ENCODE measurements around the gene SLC38A3.
"Not testable (repeated sequence)": the region's sequence is repeated elsewhere in the genome, so short reads cannot be mapped to it uniquely, and the experiment has no call there.

SLC38A3 gene

DNA sequence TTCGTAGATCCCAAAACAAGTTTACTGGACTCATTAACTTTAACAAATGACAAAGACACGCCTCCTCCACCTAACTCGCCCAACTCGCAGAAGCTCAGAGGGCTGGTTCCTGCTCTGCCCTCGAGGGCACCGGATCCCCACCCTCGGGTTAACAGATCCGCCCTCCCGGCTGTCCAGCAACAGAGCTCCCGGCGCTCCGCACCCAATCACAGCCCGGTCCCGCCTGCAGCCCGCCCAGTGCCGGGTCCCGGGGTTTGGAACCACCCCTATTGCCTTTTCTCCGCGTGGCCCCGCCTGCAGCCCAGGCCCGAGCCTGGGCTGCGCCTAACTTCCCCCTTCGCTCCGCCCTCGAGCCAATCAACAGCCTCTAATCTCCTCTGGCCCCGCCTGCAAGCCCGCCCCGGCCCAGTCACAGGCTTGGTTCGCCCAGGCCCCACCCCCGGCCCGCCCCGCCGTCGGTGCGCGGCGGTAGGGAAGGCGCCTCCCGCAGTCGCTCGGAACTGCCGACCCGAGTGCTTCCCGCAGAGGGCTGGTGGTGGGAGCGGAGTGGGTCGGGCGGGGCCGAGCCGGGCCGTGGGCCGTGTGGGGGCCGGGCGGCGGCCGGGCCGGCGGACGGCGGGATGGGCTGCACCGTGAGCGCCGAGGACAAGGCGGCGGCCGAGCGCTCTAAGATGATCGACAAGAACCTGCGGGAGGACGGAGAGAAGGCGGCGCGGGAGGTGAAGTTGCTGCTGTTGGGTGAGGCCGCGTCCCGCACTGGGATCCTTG, 30.8 kb downstream of the SLC38A3 start, which contains the start of gene GNAI2:
GNAI2 (plus strand) TSS at position 489 of the 768 bp plus-strand sequence; CDS start at position 621, 132 bp downstream.
- peak; percentile 98 for DNase-seq

DNA sequence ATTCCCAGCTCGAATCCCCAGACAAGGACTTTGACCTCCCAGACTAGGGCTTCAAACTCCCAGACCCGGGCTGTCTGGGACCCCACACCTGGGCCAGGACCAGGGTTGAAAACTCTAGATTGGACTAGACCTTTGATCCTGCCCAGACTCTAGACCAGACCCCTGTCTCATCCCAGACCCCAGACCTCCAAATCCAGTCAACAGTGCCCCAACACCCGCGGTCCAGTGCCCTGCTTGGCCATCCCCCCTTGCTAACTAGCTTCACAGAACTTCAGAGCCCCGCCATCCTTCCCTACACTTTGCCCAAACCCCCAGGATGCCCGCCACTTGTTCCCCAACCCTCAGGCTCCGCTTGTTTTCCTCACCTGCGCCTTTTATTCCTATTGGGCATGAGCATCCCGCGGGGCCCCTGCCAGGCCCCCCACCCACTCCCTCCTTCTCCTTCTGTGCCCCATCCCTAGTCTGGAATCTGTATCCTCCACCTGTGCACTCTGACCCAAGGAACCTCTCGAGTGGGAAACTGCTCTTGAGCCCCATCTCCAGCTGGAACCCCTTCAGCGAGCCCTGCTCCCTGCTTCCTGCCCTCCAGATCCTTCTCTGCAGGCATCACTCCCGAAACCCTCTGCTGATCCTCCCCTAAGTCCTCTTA, 31.5 kb downstream of the SLC38A3 start:
- DNase-seq = no peak

DNA sequence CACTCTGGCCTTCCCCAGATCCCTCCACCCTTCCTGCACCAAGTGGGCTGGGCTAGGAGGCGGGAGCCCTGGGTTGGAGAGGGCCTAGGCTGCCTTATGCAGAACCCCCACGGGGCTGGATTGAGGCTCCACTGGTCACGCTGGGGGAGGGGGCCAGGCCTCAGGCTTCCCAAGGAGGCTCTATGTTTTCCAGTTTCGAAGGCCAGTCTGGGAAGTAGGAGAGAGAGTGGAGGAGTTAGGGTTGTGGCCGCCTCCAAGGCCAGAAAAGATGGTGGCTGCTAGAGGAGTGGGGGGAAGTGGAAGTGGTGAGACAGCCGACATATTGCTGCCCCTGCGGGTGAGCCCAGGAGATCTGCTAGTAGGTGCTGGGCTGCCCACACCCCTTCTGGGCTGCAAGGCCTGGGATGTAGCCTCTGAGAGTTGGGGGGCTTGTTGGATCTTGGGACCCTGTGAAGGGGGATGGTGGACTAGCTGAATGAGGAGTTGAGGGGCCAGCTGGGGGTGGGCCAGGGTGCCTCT, 32.1 kb downstream of the SLC38A3 start:
- no peak for DNase-seq

DNA sequence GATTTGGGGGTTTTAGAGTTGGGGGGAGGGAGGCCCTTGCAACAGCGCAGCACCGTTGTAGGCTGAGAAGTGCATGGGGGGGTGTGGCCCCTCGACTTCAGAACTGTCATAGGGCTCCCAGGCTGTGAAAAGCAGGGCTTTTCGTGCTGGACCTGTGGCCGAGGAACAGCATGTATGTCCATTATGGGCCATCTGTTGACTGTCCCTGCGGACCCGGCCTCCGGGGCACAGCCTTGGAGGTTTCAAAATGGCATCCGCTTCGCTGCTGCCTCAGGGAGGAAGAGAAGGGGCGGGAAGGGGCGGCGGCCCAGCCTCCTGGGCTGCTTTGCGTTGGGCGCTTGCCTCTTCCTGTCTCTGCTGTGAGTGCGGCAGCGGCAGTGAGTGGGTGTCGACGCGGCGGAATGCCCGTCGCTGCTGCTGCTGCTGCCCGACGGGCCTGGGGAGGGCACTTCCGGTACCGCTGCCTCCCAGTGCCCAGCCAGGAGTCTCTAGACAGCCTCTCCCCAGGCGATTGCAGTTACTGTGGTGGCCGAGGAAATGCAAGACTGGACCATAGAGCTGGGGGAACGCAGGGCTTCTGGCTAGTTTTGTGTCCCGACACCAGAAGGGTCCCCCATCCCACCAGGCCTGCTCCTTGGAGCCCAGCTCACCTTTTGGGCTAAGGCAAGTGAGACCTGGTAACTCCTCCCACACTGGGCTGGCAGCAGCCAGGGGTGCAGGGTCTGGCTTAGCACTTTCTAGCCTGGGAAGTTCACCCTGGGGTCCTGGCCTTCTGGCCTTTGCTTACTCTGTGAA, 32.9 kb downstream of the SLC38A3 start:
- no peak for DNase-seq

DNA sequence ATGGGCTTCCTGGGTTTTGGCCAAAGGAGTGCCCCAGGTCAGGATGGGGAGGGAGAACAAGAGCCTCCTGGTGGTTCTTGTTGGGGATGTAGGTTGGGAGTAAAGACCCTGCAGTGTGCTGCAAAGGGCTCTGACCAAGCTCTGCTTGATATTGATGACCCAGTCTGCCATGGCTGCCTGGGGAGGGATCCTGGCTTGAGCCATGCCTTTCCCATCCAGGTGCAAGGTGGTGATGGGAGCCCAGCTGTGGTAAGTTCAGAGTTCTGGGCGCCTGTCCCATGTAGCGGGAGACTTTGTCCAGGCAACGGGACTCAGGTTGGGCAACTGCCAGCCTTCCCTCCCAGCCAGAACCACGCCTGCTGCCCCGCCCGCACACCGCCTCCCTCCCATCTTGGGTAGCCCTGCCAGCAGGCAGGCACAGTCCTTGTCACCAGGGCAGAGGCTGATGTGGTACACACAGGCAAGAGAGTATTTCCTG, 33.5 kb downstream of the SLC38A3 start:
- no peak for DNase-seq

DNA sequence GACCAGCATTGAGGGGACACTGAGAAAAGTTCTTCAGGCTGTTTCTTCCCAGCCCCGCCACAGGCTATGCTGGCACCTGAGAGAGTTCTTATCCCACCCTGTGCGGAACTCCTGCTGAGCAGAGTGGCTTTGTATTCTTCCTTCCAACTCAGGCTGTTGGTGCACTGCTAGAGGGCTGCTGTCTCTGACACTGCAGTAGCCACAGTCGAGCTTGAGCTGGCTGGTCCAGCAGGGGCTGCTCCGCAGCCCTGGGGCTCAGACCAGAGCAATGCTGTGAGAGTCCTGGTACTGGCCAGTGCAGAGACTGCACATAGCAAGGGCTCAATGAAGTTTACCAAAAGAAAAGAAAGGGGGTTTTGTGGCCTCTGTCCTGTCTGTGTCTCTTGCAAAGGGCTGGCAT, 34.6 kb downstream of the SLC38A3 start:
- no peak for DNase-seq

DNA sequence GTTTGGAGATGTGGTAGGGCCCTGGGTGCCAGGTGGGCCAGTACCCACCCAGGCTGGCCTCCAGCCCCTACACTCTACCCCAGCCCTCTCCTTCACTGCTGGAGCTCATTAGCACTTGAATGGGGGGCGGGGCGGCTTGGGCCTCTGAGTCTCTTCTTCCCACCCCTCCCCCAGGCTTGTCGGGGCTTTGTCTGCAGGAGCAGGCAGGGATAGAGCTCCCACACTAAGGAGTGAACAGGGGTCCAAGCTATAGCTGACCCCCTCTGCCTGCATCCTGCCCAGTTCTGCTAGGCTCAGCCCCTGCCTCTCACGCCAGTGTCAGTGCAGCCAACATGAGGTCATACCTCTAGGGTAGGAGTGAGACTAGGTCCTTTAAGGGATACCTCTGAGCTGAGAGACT, 36.1 kb downstream of the SLC38A3 start:
- DNase-seq = no peak

DNA sequence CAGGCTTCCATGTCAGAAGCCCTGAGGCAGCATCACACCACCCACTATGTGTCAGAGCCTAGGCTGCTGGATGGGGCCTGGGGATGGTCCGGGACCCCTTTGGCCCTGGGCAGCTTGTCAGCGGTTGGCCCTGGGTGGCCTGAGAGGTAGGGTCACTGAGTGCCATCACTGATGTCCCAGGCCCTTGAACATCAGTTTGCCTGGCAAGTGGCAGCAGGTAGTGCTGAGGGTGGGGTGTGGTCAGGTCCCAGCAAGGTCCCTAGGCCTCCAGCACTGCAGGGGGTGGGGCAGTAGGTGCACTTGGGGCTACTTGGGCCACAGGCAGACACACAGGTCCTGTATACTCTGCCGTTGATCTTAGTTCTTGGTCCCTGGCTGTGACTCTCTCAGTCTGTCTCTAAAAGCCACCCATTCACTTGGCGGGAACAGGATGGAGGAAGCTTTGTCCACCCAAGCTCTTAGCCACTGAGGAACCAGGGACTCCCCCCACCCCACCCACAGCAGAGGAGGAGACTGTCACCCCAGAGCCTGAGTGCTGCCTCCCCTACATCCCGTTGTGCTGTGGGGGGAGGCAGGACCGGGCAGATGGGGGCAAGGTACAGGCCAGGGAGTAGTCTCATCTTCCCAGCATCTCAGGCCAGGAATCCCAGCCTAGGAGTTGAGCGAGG, 36.8 kb downstream of the SLC38A3 start:
- no peak for DNase-seq

DNA sequence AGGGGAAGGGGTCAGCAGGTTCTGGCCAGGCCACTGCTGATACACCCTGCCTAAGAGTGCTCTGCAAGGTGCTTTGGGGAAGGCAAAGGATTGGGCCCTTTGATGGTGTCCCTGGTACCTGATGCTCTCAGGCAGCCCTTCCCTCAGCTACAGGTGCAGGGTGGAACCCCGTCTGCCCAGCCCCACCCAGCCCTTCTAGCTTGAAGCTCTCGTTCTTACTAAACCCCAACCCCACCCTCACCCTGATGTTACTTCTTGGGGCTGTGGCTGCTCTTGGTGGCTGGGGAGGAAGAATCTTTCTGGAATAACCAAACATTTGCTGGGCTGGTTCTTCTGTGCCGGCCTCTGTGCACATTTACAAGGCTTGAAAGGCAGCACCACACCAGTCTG, 37.3 kb downstream of the SLC38A3 start:
- no peak for DNase-seq

DNA sequence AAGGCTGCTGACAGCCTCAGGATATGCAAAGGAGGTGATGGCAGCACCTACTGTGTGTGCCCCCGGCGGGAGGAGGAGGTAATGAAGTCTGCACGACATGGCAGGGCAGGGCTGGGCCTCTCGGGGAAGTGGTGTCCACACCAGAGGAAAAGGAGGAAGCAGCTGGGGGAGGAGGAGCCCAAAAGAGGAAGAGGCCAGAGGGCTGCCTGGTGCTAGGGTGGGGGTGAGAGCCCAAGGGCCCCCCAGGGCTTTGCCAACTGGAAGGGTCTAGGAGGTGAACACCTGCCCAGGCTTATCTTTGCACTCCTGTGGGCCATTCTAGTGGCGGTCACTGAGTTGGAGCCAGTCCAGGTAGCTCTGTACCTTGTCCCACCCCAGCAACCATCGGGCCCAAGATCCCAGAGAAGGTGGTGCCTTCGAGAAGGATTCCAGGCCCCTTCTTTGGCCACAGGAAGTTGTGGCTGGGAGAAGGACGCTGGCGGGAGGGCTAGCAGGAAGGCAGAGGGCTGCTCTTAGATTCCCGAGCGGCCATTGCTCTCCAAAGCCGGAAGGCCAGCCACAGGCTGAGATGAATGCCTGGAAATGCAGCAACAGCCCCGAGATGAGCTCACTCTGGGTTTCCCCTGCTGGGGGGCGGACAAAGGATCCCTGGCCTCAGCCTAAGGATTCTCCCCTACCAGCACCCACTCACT, 37.9 kb downstream of the SLC38A3 start:
- DNase-seq = no peak

DNA sequence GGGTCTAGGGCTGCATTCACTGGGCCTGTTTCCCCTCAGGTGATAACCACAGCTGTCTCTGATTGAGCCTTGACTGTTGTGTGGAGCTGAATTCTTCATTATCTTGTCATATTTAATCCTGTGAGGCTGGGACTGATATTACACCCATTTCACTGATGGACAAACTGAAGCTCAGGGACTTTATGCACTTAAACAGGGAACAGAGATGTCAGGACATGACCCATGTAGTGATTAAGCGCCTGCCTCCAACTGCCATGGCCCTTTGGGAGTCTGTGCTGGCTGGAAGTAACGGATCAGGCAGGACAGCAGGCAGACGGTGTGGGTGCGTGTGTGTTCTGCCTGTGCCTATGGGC, 38.4 kb downstream of the SLC38A3 start:
- no peak for DNase-seq

DNA sequence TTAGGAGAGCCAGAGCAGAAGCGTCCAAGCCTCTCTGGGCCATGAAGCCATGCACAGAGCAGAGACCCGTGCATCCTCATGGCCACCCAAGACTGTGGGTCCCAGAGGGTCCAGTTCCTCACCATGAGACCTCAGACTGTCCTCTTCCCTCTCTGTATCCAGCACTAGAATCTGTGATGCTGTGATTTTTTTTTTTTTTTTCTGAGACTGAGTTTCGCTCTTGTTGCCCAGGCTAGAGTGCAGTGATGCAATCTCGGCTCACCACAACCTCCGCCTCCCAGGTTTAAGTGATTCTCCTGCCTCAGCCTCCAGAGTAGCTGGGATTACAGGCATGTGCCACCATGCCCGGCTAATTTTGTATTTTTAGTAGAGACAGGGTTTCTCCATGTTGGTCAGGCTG, 39.7 kb downstream of the SLC38A3 start:
- not testable (repeated sequence) for DNase-seq

DNA sequence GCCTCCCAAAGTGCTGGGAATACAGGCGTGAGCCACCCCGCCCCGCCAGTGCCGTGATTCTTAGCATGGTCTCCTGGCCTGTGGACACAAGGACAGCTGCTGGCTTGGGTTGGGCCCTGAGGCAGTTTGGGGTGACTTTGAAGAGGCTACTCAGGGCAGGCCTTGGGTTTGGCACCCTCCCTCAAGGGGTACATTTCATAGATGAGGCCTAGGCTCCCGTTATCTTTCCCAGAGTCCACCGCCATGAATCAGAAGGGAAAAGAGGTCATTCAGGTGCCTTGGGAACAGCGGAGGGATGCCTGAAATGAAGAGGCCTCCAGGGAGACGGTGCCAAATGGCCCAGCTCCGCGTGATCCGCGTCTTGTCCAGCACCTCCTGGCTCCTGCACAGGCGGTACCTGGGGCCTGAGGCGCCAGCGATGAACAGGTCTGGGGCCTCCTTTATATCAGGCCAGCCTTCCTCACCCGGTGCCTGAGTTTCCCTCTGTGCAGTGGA, 40.2 kb downstream of the SLC38A3 start:
- DNase-seq = no peak

DNA sequence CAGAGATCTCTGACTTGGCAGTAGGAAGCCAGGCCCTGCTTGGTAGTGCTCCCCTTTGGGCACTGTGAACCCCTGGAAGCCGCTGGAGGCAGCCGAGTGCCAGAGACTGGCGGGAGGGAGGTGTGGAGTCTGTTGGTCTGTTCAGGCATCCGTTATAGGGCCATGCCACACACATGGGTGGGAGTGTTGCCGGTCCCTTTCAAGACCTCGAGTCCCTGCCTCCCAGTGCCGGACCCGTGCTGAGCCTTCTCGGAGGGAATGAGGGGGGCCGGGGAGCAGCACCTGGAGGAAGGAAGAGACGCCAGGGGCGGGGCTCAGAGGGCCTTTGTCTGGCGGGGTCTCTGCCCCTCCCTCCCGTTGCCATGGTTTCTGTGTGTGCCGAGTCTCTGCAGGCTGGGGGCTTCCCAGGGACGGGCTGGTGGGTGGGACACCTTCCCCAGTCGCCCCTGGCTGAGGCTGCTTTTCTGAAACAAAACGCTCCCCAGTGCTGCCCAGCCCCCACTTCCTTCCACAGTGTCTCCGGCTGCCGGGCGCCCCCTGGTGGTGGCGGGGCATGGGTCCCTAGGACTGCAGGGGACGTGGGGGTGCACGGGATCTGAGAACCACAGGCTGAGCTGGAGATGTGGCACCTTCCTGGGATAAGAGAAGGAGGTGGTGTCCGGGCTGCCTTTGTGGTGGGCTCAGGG, 40.9 kb downstream of the SLC38A3 start:
- peak; percentile 87 for DNase-seq

DNA sequence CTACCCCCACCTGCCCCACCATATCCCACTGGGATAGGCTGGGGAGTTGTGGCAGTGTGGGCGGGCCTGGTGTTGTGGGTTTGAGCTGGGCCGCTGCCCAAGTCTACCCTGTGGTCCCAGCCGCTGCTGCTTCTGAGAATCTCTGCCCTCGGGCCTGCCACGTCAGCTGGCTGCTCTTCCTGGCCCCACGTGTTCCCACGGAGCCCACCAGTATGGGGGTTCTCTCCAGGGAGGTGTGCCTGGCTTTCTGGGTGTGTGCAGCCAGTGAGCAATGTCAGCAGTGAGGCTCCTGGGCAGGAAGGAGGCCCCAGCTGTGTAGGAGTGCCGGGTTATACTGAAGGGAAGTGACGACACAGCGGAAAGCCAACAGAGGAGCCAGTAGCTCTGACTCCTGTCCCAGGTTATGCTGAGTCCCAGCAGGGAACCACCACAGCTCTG, 41.5 kb downstream of the SLC38A3 start:
- no peak for DNase-seq

DNA sequence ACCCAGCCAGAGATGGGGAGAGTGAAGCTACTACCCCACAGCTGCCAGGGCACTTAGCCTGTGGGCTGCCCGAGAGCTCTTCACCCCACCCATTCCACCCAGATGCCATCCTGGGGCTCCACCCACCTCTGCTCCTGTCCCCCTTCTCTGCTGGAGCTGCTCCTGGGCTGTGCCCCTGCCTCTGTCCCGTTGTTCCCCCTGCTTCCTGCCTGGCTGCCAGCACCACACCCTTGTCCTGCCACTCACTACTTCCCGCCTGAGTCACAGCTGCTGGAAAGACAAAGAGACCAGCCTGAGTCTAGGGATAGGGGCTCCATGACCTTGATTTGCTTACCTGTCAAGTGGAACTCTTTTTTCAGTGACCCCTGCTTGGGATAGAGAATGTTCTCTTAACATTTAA, 43.3 kb downstream of the SLC38A3 start:
- no peak for DNase-seq

DNA sequence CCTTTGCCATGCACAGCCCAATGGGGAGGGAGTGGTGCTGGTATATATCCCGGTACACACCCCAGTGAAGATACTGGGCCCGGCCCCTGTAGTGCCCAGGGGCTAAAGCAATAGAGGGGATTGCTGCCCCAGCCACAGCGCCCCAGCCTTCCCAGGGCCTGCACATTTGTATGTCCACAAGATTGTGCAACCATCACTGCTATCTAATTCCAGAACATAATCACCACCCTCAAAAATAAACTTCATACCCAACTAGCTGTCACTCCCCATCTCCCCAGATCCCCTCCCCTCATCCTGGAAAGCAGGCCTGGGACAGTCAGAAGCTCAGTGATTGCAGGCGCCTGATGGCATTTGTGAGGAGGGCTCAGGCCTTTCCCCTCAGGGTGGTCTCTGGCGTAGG, 44.4 kb downstream of the SLC38A3 start:
- no peak for DNase-seq

DNA sequence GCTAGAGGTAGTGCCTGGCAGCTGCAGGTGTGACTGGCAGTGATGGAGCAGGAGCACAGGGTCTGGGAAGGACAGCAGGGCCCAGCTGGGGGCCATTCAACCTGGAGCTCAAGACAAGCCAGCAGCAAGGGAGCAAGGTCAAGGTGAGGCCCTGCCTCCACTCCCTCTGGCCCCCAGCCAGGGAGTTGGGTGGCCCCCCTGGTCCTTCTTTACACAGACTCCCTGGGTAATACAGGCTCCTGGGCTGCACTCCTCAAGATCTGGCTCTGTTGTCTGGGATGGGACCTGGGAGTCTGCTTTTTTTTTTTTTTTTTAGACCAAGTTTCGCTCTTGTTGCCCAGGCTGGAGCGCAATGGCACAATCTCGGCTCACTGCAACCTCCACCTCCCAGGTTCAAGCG, 45.4 kb downstream of the SLC38A3 start:
- DNase-seq = no peak

DNA sequence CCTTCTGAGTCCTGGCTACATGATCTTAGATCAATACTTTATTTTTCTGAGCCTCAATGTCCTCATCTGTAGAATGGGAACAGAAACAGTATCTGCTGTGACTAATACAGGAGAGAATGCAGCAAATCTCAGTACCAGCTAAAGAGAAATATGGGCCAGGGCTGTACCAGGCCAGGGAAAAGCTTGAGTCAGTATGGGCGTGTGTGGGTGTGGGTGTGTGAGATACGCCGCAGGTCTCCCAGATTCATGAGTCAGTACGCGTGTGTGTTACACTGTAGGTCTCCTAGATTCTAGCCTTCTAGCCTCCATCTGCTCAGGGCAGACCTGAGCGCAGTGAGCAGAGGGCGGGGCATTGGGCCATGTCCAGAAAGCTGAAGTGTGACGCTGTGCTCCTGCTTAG, 46.1 kb downstream of the SLC38A3 start:
- no peak for DNase-seq

DNA sequence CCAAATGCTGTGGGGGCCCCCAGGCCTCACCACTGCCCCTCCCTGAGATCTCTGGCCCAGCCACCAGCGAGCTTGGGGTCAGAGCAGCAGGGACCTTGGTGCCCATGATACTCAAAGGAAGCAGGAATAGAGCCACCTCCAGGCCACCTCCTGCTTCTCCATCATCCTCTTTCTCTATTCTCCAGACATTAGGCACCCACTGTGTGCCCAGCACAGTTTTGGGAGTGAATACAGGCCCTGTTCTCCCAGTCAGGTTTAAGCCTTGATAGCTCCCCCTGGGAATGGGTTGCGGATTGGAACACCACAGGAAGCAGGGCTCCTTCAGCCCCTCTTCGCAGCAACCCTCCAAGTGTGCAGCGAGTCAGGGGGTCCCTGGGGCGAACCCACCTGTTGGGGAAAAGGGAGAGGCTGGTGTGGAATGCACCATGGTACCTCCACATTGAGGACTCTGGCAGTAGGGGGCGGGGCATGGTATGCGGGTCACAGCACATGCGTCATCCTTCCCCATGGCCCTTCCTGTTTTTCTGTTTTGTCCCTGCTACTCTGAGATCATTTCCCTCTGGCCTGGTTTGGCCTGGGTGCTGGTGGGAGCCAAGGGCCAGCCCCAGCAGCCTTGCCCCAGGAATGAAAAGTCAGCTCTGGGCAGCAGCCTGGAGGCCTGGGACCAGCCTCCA, 49.6 kb downstream of the SLC38A3 start:
- no peak for DNase-seq

DNA sequence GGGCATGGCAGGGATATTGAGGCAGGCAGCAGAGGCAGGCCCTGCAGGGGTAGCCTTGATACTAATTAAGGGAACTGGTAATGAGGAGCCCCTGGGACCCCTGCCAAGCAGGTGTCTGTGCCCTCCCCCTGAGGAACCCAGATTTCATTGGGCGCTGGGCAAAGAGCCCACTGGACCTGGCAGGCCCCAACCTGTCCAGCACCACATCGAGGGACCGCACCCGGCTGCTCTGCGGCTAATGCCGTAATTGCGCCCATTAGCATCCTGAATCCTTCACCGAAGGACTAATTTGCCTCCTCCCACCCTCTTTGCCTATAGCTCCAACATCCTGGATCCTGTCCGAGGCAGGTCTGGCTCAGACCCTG, 50.2 kb downstream of the SLC38A3 start:
- no peak for DNase-seq

All from NCI-H1048 (cell line).